Measurements from ENCODE around the gene TMED8. TPM values are rescaled to one million over a fixed set of nuclear protein-coding genes. Genes with fewer than 3 reads are reported as not detected.

The TMED8 gene
- total RNA-seq, 1 experiment from 2014 or later: 21.2 TPM

GRCh38 chr14:77286576-77286975 is 90.3 kb downstream of the TMED8 start:
- intact Hi-C loops (cut with micrococcal nuclease): no loop called here
- Histone ChIP-seq H3K4me1 (ENCODE audit: control insufficient read depth in 1 of 2, insufficient read depth in 2 of 2, low read length in 2 of 2) (no peaks in the 10 kb centered on the region), H3K9me2 (ENCODE audit: insufficient read depth) (no peaks in the 10 kb centered on the region), H3K9ac (ENCODE audit: low read length) (no peak overlapping the region), H3K9me3 (ENCODE audit: control insufficient read depth in 1 of 2, insufficient read depth in 1 of 2, low read depth in 1 of 2, low read length in 2 of 2) (no peaks in the 10 kb centered on the region), H3K27me3 (ENCODE audit: insufficient read depth, low read length) (no peaks in the 10 kb centered on the region), H3K4me2 (ENCODE audit: low read length) (no peak overlapping the region), H3K4me3 (replicated peaks in 1 of 2; ENCODE audit: low read depth in 1 of 2, low read length in 2 of 2) (no peak overlapping the region), H4K20me1 (ENCODE audit: insufficient read depth) (no peaks in the 10 kb centered on the region), H3K79me2 (ENCODE audit: insufficient read depth, low read length) (no peaks in the 10 kb centered on the region), H2AFZ (ENCODE audit: low read depth, low read length, poor library complexity, severe bottlenecking) (no peak overlapping the region), H3K27ac (ENCODE audit: low read depth, low read length) (no peak overlapping the region), H3K36me3 (ENCODE audit: control insufficient read depth in 1 of 2, insufficient read depth in 2 of 2, low read length in 2 of 2) (peaks cover 11 to 15% of the 10 kb centered on the region in 2 experiments; a peak in 3 of 4 replicates)
- TF ChIP-seq FOSL1 (IDR thresholded peaks at IDR 0.05; ENCODE audit: low read depth): no peak
- TF ChIP-seq ZNF274 (IDR thresholded peaks at IDR 0.05; ENCODE audit: low read depth, low read length): no peak
- BruUV-seq (replicated peaks): no TSS peak
- POLR2A ChIA-PET: no interaction called here
- DNase-seq (ENCODE audit: low read depth, low spot score): no peak
- RAD21 ChIA-PET (ENCODE audit: low non-redundant PET in 1 of 2, low total read pairs in 2 of 2, uncharacterized antibody in 2 of 2, unreplicated experiment in 2 of 2): no interaction called here
- CTCF ChIA-PET: interaction anchor here (1.9 kb wide), 1 partner anchor 30 kb away, joined by 6 read pairs; no protein-coding TSS in a partner anchor
- no peak for ATAC-seq

Other genes with a start within 250 kb of the TMED8 start
- gene ZDHHC22, start 235.3 kb downstream of the TMED8 start, total RNA-seq (2021; ENCODE audit: unreplicated experiment): 0.10 TPM
- 5.7 TPM for gene TMEM63C, start 195.3 kb downstream of the TMED8 start, total RNA-seq (2021; ENCODE audit: unreplicated experiment)
- not detected for gene NGB, start 105.9 kb downstream of the TMED8 start, total RNA-seq (2021; ENCODE audit: unreplicated experiment)
- 30.2 TPM for gene POMT2, start 56.2 kb downstream of the TMED8 start, total RNA-seq (2021; ENCODE audit: unreplicated experiment)
- 30.4 TPM for gene GSTZ1, start 56.1 kb downstream of the TMED8 start, total RNA-seq (2021; ENCODE audit: unreplicated experiment)
- gene SAMD15, start 285 bp upstream of the TMED8 start, total RNA-seq (2021; ENCODE audit: unreplicated experiment): 1.9 TPM
- 0.66 TPM for gene NOXRED1, start 46.4 kb upstream of the TMED8 start, total RNA-seq (2021; ENCODE audit: unreplicated experiment)
- gene VIPAS39, start 80.5 kb upstream of the TMED8 start, total RNA-seq (2021; ENCODE audit: unreplicated experiment): 16.8 TPM
- gene AHSA1, start 81.0 kb upstream of the TMED8 start, total RNA-seq (2021; ENCODE audit: unreplicated experiment): 222 TPM
- gene ISM2, start 121.7 kb upstream of the TMED8 start, total RNA-seq (2021; ENCODE audit: unreplicated experiment): not detected
- gene SPTLC2, start 239.5 kb upstream of the TMED8 start, total RNA-seq (2021; ENCODE audit: unreplicated experiment): 44.7 TPM

All from HCT116 (cell line).